ENCODE data around the gene SEMA5B.

The SEMA5B gene

GRCh38 chr3:122919291-122919610 lies 108.3 kb downstream of the SEMA5B start:
- DNase-seq: no peak

DNA sequence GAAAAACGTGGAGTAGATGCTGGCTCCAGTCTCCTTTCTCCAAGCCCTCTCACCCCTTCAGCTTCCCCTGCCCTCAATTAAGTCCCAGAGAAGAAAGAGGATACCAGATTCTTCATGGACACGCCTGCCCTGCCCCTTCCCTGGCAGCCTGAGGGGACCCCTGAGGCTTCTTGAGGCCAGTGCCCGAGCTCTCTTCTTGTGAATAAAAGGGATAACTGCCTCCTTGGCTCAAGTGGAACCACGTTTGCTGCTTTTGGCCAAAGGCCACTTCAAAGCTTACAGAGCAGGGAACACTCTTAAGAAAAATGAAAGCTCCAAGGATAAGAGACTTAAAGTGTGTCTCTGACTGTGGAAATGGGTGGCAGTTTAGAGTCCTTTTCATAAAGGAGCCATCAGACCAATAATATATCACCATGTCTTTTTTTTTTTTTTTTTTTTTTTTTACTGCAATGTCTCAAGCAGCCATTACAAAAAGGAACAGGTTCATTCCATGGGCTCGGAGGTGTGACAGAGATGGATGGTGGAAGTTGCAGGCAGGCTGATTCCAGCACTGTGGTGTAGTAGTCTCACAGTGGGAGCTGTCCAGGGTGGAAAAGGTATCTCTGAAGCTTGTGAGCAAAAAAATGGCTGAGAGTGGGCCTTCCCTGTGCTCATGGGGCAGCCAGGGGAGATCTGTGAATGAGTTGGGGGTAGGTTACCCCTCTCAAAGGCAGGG lies 108.8 kb downstream of the SEMA5B start:
- no peak for DNase-seq

DNA sequence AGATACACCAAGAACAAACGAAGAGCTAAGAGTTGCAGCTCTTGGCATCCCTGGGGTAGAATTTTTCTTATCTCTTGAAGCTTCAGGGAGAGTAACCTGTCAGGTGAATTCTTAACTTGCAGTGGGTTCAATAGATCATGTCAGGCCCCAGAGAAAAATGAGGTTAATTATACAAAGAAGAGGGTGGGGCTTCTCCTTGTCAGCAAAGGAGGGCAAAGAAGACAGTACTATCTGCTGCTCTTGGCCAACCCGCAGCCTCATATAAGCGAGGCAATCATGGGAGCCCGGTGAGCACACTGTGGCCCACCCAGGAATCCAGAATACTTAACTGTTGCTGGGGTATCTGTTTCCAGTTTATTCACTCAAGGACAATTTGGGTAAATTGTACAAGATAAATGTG lies 110.2 kb downstream of the SEMA5B start:
- no peak for DNase-seq

DNA sequence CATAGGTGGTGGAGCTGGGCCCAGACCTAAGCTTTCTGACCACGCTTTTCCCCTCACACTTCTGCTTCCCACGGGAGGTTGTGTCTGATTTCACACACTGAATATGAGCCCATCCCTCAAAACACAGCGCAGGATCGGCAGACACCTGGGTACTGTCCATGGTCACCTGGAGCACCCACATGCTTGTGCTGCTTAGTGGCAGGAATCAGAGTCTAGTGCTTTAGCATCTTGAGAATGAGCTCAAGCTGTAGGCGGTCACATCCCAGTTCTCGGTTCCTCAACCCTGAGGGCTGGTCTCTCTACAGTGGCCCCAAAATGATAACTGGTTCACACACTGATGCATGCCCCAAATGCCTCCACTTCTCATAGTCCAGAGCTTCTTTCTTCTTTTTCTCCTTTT lies 111.0 kb downstream of the SEMA5B start:
- no peak for DNase-seq

GRCh38 chr3:122916084-122916483 lies 111.5 kb downstream of the SEMA5B start:
- DNase-seq: no peak

DNA sequence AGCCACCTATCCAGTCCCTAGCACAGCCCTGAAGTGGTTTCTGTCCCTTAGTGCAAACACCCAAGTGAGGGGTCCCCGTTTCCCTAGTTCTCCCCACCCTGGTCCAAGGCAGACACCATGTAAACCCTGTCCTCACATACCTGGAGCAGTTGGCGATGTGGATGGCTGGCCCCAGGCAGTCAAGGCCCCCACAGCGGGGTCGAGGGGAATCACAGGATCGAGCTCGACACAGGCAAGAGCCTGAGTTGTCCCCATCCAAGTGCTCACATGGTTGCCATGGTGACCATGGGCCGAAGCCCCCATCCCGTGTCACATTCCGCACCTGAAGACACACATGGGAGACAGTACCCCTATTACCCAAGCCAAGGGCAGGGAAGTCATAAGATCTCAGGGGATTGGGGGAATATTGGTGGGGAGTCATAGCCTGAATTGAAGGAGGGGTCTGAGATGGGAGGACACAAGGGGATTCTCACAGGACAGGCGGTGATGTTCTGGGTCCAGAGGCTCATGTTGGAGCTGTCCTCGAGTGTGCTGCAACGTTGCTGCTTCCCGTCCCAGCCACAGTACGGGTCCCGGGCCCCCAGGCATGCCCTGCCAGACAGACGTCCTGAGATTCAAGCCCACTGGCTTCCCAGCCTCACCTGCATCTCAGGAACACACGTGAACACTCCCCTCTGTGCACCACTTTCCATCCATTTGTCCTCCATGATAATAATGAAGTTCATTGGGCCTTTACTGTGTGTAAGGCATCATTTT lies 112.1 kb downstream of the SEMA5B start:
- DNase-seq: no peak

- DNase-seq: no peak
These were observed 113.9 kb downstream of the SEMA5B start for GRCh38 chr3:122913539-122914100.

DNA sequence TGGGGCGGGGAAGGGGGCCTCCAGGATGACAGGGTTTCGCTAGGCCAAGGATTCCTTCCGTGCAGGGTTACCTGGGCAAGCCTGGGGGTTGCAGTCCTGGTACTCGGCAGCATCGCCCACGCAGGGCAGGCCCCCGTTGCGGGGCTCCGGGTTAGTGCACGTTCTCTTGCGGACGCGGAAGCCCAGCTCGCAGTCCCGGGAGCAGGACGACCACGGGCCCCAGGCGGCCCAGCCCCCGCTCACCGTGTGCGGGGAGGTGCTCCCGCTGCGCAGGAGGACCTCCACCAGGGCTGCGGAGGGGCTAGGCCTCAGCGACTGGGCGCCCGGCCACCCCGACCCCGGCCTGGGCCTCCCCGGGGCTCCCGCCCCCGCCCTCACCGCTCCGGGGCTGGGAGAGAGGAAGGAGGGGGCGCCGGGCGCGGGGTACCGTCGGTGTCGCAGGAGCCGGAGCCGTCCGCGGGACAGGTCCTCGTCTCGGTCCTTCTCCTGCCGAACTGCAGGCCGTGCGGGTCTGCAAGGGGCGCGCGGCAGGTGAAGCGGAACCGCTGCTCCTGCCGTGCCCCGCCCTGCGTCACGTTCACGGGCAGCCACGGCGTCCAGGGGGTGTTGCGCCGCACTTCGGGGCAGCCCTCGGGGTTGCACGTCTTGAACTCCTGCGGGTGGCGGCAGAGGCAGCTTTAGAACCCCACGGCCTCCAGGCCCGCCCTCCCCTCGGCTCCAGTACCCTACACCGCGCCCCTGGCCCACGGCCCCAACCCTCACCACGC lies 114.6 kb downstream of the SEMA5B start:
- no peak for DNase-seq

DNA sequence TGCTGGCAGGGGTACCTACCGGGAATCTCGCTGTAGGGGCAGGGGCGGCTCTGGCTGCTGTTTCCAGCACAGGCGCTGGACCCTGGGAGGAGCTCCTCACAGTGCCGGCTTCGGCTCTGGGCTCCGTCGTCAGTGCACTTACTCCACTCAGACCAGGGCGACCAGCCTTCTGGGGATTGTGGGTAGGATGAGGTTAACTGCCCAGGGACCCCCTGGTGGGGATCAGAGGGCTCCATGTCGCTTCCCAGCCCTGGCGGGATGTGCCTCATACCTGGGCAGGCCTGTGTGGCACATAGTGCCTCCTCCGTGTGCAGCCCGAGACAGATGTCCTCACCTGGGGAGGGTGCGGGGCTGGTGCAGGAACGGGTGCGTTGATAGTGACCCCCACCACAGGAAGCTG lies 115.7 kb downstream of the SEMA5B start:
- DNase-seq: no peak

DNA sequence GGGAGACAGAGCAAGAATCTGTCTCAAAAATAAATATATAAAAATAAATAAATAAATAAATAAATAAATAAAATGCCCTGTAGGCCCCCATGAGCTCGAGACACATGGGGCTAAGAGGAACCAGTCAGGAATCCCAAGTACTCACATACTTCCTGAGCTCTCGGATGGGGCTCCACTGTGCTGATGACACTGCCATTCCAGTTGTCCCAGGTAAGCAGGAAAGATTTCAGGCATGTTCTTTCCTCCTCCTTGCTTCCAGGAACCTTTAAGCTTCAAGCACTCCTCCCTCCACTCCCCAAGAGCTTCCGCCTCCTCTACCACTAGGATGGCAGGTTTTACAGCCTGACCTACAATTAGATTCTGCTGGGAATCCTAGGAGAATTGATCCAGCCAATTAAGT lies 119.3 kb downstream of the SEMA5B start:
- DNase-seq: no peak

DNA sequence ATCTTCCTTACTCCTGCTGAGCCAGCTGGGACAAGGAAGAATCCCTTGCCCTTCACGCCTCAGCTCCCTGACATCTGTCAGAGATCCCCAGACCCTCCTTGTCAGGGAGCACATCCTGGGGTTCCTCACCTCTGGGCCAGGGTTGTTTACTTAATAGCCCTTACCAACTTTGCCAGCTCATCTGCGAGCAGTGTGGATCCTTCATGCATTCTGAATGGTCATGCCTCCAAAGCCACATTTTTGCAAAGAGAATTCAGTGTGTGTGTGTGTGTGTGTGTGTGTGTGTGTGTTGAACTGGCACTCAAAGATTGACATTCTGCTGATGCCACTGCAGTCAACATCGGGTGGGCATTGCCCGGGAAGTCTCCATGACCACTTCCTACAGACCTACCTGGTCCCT lies 120.1 kb downstream of the SEMA5B start:
- no peak for DNase-seq

DNA sequence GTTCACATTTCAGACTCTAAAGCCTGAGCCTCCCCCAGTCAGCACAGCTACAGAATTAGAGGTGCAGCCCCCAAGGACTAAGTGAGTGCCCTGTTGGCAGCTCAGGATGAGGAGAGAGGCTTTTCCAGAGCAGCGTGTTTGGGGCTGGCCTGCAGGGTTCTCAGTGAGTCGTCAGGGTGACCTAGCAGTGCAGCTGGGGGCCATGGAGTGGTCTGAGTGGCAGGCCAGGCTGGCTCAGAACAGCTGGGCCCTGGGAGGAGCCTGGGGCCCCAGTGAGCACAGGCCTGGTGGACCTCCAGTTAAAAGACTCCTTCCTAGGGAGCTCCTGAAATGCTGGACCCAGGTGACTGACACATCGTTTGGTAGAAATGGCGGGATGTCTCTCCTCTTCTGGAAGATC lies 124.4 kb downstream of the SEMA5B start:
- DNase-seq: no peak

GRCh38 chr3:122902326-122902725 lies 125.2 kb downstream of the SEMA5B start:
- DNase-seq: no peak

DNA sequence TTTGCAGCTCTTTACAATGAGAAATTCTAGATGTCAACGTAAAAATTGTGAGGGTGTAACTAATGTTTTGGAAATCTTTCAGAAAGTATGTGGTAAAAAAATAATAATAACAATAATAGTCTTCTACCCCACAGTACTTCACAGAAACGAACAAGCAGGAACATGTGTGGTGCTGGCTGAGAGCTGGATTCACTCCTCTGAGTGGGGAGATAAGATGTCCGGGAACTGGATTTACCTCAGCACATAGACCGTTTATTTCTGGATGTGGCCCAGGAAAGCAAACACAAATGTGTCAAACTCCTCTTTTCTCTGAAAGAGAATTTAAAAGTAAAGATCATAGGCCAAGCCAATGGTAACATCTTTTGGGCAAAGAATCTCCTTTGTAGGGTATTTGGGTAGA lies 129.3 kb downstream of the SEMA5B start:
- no peak for DNase-seq

- no peak for DNase-seq
These were observed 133.6 kb downstream of the SEMA5B start for GRCh38 chr3:122893754-122894668.

- DNase-seq: no peak
These were observed 134.3 kb downstream of the SEMA5B start for GRCh38 chr3:122893282-122893681.

GRCh38 chr3:122892118-122892960 lies 135.2 kb downstream of the SEMA5B start:
- no peak for DNase-seq

- DNase-seq: no peak
These were observed 136.8 kb downstream of the SEMA5B start for GRCh38 chr3:122890720-122891220.

DNA sequence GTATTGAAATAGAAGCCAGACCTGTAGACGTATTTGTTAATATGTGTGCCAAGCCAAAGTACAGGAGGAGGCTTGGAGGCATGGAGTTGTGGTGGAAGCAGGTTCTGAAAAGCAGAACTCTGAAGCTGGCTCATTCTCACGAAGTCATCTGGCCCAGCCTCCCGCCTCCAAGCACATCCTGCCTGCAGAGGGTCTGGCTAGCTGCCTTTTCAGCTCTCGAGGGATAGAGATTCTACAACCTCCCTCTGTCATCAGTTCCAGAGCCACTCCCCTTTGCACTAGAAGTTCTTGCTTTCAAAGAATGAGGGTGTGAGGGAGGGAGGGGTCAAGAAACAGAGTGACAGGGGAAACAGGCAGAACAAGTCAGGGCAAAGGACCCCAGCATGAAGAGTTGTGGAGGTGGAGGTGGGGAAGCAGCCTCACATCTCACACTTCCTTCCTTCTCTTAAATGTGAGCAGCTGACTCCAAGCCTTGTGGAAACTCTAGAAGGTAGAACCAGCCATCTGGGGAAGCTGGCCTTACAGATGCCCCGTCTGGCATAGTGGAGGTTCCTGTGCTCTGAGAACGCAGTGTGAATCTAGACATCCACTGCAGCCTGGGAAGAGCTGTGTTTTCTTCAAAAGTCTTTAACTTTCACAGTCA lies 137.4 kb downstream of the SEMA5B start:
- no peak for DNase-seq

DNA sequence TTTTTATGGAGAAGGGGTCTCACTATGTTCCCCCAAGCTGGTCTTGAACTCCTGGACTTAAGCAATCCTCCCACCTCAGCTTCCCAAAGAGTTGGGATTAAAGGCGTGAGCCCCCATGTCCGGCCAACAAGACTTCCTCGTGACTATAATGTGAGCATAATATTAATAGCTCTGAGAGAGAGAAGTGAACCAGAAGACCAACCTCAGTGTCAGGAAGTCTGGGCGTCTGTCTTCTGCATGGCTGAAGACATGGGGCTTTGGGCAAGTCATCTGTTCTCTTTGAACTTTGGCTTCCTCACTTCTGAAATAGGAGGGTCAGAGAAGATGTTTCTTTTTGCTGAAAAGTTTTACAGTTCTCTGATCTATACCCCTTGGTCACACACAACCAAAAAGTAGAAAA lies 140.6 kb downstream of the SEMA5B start:
- no peak for DNase-seq

GRCh38 chr3:122886251-122886650 lies 141.3 kb downstream of the SEMA5B start:
- no peak for DNase-seq

Measured in activated naive CD4-positive, alpha-beta T cell (primary cell).